NCI-H2107 treated with DMSO at 0.1 percent for 48 hours (cell line): ENCODE results near the gene TGFBR2.

Source experiments
- DNase-seq: peaks from one replicate; lab custom pipeline; 2025; ENCODE audit not compliant: unreplicated experiment; lab: John Stamatoyannopoulos, UW

Gene TGFBR2

GRCh38 chr3:30634761-30635735 lies 28.6 kb downstream of the TGFBR2 start:
- DNase-seq, result no peak

- no peak for DNase-seq
Measured at GRCh38 chr3:30637310-30638219, 31.2 kb downstream of the TGFBR2 start.

- DNase-seq, result no peak
Measured at GRCh38 chr3:30638685-30639412, 32.4 kb downstream of the TGFBR2 start.

GRCh38 chr3:30639937-30640336 lies 33.5 kb downstream of the TGFBR2 start:
- no peak for DNase-seq

GRCh38 chr3:30640851-30641250 lies 34.5 kb downstream of the TGFBR2 start:
- no peak for DNase-seq

DNA sequence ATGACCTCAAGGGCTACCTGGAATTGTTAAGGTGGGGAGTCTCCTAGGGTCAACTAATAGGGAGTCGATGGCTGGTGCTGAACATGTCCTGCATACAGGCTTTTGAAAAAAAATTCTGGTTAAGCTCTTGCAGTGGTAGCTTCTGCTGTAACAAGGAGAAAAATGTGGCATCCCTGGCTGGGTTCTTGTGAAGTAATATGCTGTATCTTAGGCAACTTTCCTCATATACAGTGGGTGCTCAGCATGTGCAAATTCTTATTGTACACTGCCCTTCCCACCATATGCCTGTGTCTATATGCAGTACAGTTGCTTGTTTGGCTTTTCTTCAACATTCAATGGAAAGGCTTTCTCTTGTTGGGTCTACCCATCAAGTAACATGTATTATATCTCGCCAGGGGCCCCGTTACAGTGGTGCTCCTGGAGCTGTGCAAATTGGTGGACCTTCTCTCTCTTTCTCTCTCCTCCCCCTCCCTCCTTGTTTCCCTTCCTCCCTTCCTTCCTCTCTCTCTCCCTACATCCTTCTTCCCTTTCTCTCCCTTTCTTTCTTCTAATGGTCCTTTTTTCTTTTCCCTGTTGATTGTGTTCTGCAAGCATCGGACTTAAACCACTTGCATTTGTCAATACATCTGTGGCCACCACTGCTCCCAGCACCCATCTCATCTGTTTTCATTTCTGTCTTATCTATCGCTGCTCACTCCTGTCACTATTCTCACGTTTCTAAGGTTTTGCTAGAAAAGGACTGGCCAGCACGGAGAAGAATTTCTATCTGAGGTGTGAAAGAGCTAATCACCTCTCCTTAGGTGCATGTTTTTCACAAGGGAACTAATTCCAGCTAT lies 35.2 kb downstream of the TGFBR2 start:
- no peak for DNase-seq

DNA sequence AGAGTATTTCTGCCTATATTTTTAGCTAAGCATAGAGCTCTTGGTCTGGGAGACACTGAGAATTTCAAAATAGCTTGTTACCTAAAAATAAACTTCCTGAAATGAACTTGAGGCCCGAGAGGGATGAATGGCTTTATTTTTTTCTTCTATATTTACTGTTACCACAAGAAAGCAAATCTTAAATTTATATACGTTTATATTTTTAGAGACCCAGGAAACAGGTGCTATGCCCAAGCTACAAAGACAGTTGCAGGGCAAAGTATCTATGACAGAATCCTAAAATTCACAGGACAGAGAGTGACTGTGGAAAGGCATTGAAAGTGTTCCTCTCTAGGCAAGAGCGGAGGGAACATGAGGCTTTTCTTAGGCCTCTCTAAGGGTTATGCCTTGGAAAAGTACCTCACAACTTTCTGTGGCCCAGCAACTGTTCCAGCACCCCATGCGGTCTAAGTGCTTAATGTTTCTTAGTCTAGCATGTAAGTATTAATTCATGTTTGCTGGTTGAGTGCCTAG lies 36.5 kb downstream of the TGFBR2 start:
- DNase-seq, result no peak

GRCh38 chr3:30643763-30644462 lies 37.5 kb downstream of the TGFBR2 start:
- no peak for DNase-seq

DNA sequence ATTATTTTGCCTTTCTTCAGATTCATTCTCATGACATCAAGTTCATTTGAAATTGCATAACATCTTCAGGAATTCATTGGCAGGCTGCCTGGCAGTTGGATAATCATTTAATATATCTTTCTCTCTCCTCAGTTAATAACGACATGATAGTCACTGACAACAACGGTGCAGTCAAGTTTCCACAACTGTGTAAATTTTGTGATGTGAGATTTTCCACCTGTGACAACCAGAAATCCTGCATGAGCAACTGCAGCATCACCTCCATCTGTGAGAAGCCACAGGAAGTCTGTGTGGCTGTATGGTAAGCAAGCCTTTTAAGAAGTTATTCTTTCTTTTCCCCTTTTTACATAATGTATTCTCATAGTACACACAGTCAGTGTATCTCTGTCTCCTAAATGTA lies 38.2 kb downstream of the TGFBR2 start:
- no peak for DNase-seq

GRCh38 chr3:30645077-30645476 lies 38.7 kb downstream of the TGFBR2 start:
- no peak for DNase-seq

GRCh38 chr3:30646181-30646876 lies 39.9 kb downstream of the TGFBR2 start:
- DNase-seq, result no peak

DNA sequence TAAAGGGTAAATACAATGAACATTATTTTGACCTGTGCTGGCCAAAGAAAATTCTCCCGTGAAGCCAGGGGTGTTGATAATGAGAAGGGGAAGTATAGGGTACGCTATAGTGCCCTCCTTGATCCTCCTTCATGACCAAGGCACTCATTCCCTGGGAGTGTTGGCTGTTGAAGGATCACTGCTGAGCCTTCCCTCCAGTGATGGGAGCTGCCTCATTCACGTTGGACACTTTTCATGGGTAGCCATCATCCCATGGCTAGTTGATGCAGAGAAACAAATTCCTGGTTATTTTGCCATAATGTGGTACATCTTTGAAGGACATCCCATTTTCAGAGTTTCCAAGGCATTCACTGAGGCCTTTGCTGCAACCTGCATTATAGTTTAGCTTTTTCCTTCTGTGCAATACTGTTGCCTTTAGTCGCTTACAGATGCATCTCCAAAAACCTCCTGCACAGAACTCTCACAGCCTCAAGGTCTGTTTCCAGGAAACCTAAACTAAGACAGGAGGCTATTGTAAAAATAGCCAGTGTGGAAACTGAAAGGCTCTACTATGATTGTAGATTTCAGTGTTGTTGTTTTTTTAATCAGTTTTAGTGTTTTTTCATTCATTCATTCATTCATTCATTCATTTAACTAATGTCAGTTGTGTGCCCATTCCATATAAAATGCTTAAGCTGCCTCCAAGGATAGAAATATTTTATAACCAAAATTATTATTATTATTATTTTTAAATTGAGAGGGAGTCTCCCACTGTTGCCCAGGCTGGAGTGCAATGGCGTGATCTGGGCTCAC lies 40.8 kb downstream of the TGFBR2 start:
- no peak for DNase-seq

GRCh38 chr3:30648670-30649357 lies 42.4 kb downstream of the TGFBR2 start:
- DNase-seq, result no peak

- DNase-seq, result no peak
Measured at GRCh38 chr3:30649572-30650318, 43.3 kb downstream of the TGFBR2 start.

DNA sequence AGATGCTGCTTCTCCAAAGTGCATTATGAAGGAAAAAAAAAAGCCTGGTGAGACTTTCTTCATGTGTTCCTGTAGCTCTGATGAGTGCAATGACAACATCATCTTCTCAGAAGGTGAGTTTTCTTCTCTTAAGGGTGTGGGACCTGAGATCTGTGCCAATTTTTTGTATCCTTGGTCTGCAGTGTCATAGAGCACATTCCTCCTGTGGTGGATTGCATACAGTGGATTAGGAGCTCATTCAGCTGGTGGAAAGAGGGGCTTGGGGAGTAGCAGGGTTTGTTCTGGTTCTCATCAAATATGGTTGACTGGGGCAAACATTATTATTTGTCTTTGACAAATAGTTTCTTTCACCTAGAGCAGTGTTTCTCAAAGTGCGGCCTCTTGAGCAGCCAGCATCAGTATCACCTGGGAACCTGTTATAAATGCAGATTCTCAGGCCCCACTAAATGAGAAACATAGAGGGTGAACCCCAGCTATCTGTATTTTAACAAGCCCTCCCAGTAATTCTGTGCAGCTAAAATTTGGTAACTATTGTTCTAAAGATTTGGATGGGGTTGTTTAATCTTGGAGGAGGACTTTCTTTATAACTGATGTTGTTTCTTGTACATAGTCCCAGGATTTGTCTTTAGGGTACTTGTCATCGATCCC lies 44.1 kb downstream of the TGFBR2 start:
- no peak for DNase-seq

- DNase-seq, result no peak
Measured at GRCh38 chr3:30654269-30654668, 47.9 kb downstream of the TGFBR2 start.
